GM06990 (cell line): ENCODE results near the gene FAM107B.

ENCODE experiments used
- DNase-seq: peaks from one replicate; pipeline ENCODE4 v3.0.0-alpha.2; 2011; ENCODE audit not compliant: insufficient read length; ENCODE audit errors: extremely low read depth
- H3K27me3 ChIP-seq: replicated peaks from 2 replicates; pipeline ENCODE4 v1.6.0; 2011; ENCODE audit warnings: low read length; ENCODE audit not compliant: control insufficient read depth, insufficient read depth
- H3K36me3 ChIP-seq: 2 replicates; pipeline ENCODE4 v1.5.1; 2011; ENCODE audit warnings: low read length; ENCODE audit not compliant: control insufficient read depth, insufficient read depth
- H3K4me3 ChIP-seq: replicated peaks from 2 replicates; pipeline ENCODE4 v1.5.1; 2011; ENCODE audit warnings: low read depth, mild to moderate bottlenecking, control low read depth, low read length
- CTCF ChIP-seq: IDR thresholded peaks from 2 replicates; pipeline ENCODE4 v1.5.1; 2011; ENCODE audit warnings: low read length, control low read depth, mild to moderate bottlenecking, inconsistent platforms; ENCODE audit not compliant: insufficient read depth, poor library complexity, severe bottlenecking

FAM107B gene

DNA sequence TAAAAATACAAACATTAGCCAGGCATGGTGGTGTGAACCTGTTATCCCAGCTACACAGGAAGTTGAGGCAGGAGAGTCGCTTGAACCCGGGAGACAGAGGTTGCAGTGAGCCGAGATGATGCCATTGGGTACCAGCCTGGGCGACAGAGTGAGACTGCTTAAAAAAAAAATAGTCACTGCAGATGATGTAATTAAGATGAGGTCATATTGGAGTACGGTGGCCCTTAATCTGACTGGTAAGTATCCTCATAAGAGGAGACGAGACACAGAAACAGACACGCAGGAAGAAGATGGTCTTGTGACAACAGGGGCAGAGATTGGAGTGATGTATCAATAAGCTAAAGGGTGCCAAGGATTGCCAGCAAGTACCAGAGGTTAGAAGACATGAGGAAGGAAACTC, 156.0 kb downstream of the FAM107B start:
- Histone ChIP-seq H3K4me3 (no peak overlapping the region), H3K27me3 (no peaks in the 10 kb centered on the region), H3K36me3 (no peaks in the 10 kb centered on the region)
- DNase-seq = no peak
- TF ChIP-seq CTCF = no peak

DNA sequence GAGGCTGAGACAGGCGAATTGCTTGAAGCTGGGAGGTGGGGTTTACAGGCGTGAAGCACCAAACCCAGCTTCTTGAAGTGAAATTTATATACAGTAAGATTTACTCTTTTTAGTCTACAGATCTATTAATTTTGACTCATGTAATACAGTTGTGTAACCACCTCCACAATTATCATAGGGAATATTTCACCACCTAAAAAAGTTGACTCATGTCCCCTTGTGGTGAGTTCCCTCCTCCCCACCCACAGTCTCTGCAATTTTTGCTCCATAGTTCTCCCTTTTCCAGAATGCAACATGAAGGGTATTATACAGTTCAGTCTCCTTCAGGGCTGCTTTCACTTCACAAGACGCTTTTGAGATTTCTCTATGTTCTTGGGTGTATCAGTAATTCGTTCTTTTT, 156.8 kb downstream of the FAM107B start:
- Histone ChIP-seq H3K27me3 (no peaks in the 10 kb centered on the region), H3K36me3 (no peaks in the 10 kb centered on the region), H3K4me3 (no peak overlapping the region)
- DNase-seq = no peak
- TF ChIP-seq CTCF = no peak

DNA sequence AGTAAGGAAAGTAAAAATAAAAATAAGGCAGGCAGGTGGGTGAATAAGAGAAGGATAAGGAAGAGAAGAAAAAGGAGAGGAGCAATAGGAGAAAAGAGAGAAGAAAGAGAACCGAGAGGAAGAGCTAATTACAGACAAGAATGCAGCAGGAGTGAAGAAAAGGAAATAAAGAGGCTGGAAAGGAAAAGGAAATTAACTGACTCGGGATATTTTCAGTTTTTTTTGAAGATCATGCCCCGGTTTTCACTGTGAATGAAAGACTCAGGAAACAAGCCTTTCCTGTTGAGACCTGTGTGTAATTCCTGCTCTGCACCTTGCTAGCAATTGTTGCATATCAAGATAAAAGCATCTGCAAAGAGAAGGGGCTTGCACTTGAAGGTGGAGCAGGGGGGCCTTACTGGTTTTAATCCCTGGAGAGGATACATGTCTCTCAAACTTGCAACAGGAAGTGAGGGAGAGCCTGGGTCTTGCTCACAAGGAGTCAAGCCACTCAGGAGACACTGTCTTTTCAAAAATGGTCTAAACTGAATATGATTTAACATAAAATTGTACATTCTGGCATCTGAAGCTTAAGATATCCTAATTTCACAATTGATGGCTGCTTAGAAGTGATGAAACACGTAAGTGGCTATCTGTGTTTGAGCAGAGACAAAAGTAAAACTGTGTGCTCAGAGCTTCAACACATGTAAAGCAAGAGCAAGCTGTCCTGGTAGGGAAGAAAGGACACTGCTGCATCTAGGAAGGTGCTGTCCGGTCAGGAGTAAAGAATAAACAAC, 157.6 kb downstream of the FAM107B start:
- Histone ChIP-seq H3K4me3 (no peak overlapping the region), H3K27me3 (no peaks in the 10 kb centered on the region), H3K36me3 (no peaks in the 10 kb centered on the region)
- TF ChIP-seq CTCF = no peak
- DNase-seq = no peak

DNA sequence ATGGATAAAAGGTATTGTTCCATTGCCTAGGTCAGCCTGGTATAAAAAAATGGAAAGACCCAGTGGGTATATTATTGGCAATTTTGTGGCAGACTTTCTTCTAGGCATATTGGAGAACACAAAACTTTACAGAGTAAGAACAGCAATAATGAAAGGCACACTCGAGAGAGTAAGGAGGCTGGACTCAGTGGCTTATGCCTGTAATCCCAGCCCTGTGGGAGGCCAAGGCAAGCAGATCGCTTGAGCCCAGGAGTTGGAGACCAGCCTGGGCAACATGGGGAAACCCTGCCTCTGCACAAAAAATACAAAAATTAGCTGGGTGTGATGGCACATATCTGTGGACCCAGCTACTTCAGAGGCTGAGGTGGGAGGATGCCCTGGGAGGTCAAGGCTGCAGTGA, 158.2 kb downstream of the FAM107B start:
- H3K36me3 ChIP-seq = no peaks in the 10 kb centered on the region
- no peaks in the 10 kb centered on the region for H3K27me3 ChIP-seq
- TF ChIP-seq CTCF = no peak
- no peak overlapping the region for H3K4me3 ChIP-seq
- DNase-seq = no peak

DNA sequence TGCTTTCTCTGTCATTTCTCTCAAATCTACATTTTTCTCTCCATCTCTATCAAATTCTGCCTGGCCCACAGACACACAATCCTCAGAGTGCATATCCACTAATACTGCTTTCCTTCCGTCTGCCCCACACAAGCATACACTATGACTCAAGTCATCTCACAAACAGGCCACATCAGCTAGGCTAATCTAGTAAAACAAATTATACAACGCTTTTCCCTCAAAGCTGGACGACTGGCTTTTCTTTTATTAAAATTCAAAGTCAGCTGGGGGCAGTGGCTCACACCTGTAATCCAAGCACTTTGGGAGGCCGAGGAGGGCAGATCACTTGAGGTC, 161.1 kb downstream of the FAM107B start:
- H3K36me3 ChIP-seq = no peaks in the 10 kb centered on the region
- no peak for TF ChIP-seq CTCF

More for the DNA sequence above, 161.1 kb downstream of the FAM107B start:
- DNase-seq = no peak
- H3K27me3 ChIP-seq = no peaks in the 10 kb centered on the region
- H3K4me3 ChIP-seq = no peak overlapping the region
